DMS114 treated with DMSO at 0.1 percent for 48 hours (cell line): Measurements from ENCODE around the gene BRD9.
"Not testable (repeated sequence)": the region's sequence is repeated elsewhere in the genome, so short reads cannot be mapped to it uniquely, and the experiment has no call there.

Source experiments
- DNase-seq: peaks from one replicate; lab custom pipeline; 2025; ENCODE audit not compliant: unreplicated experiment; lab: John Stamatoyannopoulos, UW

Gene BRD9

DNA sequence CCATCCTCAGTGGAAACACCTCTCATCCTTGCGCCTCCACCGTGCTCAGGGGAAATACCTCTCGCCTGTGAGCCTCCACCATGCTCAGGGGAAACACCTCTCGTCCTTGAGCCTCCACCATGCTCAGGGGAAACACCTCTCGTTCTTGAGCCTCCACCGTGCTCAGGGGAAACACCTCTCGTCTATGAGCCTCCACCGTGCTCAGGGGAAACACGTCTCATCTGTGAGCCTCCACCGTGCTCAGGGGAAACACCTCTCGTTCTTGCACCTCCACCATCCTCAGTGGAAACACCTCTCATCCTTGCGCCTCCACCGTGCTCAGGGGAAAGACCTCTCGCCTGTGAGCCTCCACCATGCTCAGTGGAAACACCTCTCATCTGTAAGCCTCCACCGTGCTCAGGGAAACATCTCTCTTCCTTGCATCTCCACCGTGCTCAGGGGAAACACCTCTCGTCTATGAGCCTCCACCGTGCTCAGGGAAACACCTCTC, 46.0 kb downstream of the BRD9 start:
- not testable (repeated sequence) for DNase-seq

DNA sequence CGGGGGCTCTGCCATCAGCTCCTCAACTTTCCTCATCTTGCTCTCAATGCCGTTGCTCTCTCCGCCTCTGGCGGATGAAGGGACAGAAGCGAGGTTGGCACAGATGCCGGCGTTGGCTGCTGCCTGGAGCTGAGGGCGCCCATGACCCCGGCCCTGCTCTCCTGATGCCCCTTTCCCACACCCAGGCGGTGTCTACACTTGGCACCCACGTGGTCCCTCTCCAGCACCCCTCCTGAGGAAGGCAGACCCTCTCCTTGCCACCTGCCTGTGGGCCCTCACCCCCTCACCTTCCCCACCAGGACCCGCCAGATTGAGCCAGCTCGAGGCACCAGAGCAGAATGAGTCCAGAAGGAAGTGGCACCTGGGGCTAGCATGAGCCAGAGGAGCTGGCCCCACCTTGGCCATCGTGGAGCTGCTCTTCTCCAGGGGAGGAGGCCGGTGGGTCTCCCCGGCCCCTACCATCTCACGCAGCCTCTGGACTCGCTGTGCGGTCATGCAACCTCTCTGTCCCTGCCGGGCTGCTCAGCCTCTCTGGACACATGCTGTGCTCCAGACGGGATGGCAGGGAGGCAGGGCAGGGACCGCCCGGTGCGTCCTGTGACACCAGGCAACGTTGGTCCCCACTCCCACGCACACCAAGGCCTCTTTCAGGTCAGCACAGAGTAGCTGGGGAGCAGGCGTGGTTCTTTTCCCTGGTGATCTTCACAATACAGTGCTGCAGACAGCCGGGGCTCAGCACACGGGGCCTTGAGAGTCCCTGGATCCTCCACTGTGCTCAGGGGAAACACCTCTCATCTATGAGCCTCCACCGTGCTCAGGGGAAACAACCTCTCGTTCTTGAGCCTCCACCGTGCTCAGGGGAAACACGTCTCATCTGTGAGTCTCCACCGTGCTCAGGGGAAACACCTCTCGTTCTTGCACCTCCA, 46.7 kb downstream of the BRD9 start:
- DNase-seq, result not testable (repeated sequence)

DNA sequence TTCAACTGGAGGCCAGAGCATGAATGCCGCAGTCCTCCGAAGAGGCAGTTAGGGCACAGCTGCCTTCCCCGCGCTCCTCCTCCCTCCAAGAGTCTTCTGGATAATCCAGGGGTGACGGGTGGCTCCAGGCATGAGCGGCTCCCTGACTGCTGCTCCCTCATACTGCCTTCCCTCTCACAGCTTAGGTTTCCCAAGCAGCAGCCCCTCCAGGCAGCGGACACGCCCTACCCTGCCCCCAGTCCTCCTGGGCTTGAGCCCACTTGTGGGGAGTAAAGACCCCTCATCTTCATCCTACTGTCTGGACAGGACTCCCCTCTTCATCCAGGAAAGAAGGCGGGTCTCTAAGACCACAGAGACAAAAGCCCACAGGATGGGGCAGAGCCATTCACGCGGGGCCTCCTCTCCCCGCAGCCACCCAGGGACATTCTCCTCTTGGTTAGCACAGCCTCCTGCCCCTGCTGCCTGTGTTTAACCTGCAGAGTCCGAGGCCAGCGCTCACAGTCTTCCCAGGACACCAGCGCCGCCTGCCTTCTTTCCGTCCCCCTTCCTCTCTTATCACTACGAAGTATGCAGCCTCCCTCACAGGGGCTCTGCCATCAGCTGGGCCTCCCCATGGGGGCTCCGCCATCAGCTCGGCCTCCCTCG, 47.4 kb downstream of the BRD9 start:
- DNase-seq, result not testable (repeated sequence)

- not testable (repeated sequence) for DNase-seq
Observed at GRCh38 chr5:844426-844825, 48.2 kb downstream of the BRD9 start.

DNA sequence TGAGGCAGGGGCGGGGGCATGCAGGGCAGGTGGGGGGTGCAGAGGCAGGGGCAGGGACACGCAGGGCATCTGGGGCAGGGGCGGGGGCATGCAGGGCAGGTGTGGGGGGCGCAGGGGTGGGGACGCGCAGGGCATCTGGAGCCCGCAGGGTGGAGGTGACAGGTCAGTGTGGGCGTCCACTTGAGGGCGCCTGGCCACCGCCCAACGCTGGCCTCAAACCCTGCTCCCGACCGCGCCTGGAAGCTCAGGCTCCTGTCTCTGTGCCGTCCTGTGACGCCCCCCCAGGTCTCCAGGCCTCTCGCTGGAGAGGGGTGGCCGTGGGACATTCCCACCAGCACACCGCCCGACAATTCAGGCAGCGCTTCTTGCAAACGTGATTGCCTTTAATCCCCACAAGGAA, 48.7 kb downstream of the BRD9 start:
- DNase-seq, result not testable (repeated sequence)

- DNase-seq, result not testable (repeated sequence)
Observed at GRCh38 chr5:843371-843770, 49.2 kb downstream of the BRD9 start.

DNA sequence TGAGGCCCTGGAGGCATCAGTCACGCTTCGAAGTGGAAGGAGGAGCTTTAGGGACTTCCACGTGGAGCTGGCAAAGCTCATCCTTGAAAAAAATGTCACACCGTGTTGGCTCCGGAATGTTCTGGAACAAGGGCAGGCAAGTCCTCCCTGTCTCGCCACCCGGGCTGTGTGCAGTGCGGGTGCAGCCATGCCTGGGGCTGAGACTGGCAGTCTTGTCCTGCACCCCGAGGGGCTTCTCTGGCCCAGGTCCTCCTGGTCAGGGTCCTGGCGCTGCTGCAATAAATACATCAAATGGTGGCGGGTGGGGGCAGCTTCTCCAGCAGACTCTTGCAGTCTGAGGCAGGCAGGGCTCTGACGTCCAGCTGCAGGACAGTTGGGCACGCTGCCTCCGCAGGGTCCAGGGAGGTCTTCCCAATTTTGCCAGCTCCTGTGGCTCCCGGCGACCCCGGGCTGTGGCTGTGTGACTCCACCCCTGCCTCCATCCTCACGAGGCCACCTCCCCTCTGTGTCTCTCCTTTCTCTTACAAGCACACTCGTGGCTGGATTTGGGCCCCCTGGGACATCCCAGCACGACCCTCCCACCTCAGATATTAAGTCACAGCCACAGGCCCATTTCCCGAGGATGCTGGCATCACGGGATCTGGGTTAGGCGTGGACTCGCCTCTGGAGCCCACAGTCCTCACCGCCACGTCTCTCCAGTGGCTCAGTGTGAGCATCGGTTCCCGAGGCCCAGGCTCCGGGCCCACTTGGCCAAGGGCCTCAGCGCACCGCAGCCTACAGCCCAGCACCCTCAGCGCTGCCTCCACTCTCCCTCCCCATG, 50.0 kb downstream of the BRD9 start:
- DNase-seq, result not testable (repeated sequence)

- DNase-seq, result not testable (repeated sequence)
Observed at GRCh38 chr5:841531-842401, 50.8 kb downstream of the BRD9 start.

GRCh38 chr5:840974-841435, 51.6 kb downstream of the BRD9 start:
- not testable (repeated sequence) for DNase-seq

DNA sequence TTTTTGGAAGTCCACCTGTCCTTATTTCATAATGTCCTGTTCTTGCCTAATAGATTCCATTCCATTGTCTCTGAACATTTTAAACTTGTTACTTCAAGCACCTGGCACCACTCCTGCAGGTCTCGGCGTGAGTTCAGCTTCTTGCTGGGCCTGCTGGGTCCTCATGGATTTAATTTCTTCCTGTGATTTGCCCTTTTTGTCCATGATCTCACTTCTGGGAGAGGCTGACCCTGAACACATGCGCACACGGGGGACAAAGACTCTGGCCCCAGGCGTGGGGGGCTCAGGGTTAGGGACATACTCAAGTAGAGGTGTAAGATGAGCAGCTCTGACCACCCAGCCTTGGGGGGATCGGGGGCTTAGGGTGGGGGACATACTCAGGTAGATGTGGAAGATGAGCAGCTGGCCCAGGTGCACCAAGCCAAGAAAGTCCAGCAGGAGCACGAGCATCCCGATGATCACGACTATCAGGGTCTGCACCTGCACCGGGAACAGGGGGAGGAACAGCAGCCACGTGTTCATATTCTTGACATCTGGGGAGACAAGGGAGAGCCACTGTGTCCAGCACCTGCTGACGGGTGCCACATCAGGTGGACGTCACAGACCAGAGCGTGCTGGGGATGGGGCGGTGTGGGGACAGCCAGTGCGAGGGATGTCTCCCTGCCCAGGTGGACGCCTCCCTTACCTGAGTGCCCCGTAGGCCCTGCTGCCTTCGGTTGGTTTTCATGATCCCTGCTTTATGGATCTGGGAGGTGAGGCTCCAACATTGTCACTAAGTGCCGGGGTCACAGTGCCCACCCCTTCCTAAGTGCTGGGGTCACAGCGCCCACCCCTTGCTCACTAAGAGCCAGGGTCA, 52.3 kb downstream of the BRD9 start:
- DNase-seq, result not testable (repeated sequence)

- DNase-seq, result not testable (repeated sequence)
Observed at GRCh38 chr5:838431-838851, 54.2 kb downstream of the BRD9 start.

DNA sequence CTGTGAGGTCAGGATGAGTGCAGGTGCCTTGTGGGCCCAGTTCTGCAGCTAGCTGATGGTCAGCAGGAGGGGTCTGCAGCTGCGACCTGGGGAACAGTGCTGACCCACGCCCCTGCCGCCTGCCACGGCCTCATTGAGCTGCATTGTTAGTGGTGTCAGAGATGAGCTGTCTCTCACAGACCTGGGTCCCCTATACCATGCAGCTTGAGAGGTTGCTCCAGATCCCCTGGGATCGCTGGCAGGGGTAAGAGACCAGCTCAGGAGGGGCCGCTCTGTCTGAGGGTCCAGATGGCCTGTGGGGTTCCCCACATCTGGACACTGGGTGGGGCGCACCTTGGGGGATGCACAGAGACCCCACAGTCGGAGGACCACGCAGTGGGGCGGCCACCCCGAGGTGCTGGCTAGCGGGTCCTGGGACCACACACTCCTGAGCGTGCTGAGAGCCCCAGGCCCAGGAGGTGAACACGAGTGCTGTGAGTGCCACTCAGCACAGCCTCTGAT, 54.9 kb downstream of the BRD9 start:
- DNase-seq, result not testable (repeated sequence)

DNA sequence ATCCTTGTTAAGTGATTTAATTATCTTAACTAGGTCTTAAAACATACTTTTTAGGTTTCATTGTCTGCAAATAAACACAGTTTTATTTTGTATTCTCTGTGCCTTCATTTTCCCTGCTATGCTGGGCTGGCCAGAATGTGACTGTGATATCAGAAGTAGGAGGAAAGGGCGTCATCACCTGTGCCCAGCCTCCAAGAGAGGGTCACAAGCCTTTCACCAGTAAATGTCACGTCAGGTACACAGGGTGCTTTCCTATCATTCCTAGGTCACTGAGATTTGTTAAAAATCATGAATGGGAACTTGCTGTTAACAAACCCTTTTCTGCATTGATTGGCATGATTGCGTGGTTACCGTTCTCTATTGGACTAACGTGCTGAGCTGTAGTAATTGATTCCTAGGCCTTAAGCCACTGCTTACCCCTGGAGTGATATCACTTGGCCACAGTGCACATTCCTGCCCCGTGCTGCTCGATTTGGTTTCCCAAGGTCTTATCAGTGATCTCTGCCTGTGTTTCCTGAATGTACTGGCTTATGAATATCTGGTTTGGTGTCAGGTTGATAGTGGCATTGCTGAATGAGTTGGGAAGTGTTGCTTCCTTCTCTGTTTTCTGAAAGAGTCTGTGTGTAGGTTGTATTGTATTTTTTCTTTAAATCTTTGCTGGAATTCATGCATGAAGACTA, 56.5 kb downstream of the BRD9 start:
- DNase-seq, result not testable (repeated sequence)

DNA sequence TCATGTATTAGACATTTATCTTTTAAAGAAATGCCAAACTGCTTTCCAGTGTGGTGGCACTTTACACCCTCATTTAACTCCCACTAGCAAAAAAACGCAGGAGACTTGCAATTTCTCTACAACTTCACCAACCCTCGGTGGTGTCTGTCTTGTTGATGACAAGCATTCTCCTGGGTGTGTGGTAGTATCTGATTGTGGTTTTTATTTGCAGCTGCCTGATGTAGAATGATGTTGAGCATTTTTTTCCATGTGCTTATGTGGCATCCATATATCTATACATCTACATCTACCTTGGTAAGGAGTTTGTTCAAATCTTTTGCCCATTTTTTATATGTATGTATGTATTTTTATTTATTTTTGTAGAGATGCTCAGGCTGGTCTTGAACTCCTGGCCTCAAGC, 58.6 kb downstream of the BRD9 start:
- not testable (repeated sequence) for DNase-seq

GRCh38 chr5:828194-828593, 64.4 kb downstream of the BRD9 start:
- not testable (repeated sequence) for DNase-seq

- not testable (repeated sequence) for DNase-seq
Observed at GRCh38 chr5:825544-825943, 67.1 kb downstream of the BRD9 start.

GRCh38 chr5:821504-821903, 71.1 kb downstream of the BRD9 start:
- DNase-seq, result no peak

DNA sequence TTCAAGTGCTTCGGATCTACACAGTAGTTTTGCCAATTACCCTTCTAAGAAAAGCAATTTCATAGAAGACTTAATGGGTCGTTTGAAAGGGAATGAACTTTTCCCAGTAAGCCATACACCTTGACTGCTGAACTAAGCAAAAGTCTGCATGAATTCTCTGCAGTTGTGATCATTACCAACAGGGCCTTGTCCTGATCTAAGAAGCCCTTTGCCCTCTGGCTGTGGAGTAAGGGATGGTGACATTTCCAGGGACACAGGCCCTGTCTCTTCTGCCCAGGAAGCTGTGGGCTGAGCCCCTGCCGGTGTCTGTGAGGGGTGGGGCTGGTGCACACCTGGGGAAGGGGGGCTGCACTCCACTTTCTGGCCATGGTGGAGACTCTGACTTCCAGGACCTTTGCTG, 72.4 kb downstream of the BRD9 start:
- no peak for DNase-seq
